Measurements from ENCODE around the gene ALDH1A3. TPM values are rescaled to one million over a fixed set of nuclear protein-coding genes. Genes with fewer than 3 reads are reported as not detected.

ALDH1A3 gene
- total and polyA plus RNA-seq, 4 donors: 0.79 to 8.4 (median 1.4) TPM

- WGBS: 86% methylated on average over 2 of the region's 2 CpGs
- H3K36me3 ChIP-seq (ENCODE audit: control insufficient read depth in 4 of 4, insufficient read depth in 3 of 4, low read depth in 1 of 4, low read length in 3 of 4): no peaks in the 10 kb centered on the region
- H3K27me3 ChIP-seq (ENCODE audit: control insufficient read depth in 4 of 4, insufficient read depth in 4 of 4, low read length in 3 of 4): peaks cover 2 to 10% (median 6%) of the 10 kb centered on the region in 4 donors
Measured at GRCh38 chr15:100875495-100875894, 4.1 kb upstream of the ALDH1A3 start.

More at GRCh38 chr15:100875495-100875894, 4.1 kb upstream of the ALDH1A3 start:
- Histone ChIP-seq H3K4me3 (ENCODE audit: low read depth in 1 of 3, low read length in 3 of 3) (no peak overlapping the region), H3K9me3 (ENCODE audit: control insufficient read depth in 4 of 4, low read length in 3 of 4) (no peaks in the 10 kb centered on the region), H3K4me1 (ENCODE audit: control insufficient read depth in 4 of 4, insufficient read depth in 4 of 4, low read length in 3 of 4) (peaks cover 3 to 14% (median 7%) of the 10 kb centered on the region in 4 donors), H3K9ac (ENCODE audit: low read depth in 1 of 2, low read length in 2 of 2) (no peak overlapping the region), H3K27ac (ENCODE audit: low read depth in 1 of 2, low read length in 2 of 2) (no peak overlapping the region)
- DNase-seq (ENCODE audit: low spot score): no peak
- TF ChIP-seq GABPA (IDR thresholded peaks at IDR 0.05 in 1 of 2, conservative IDR thresholded peaks at IDR 0.05 in 1 of 2) (no peak), ATF3 (IDR thresholded peaks at IDR 0.05) (no peak), ZBTB33 (IDR thresholded peaks at IDR 0.05) (no peak), HNF4A (conservative IDR thresholded peaks at IDR 0.05) (no peak), TAF1 (conservative IDR thresholded peaks at IDR 0.05) (no peak), HNF4G (IDR thresholded peaks at IDR 0.05) (no peak)
- TF ChIP-seq, protein P1, sequence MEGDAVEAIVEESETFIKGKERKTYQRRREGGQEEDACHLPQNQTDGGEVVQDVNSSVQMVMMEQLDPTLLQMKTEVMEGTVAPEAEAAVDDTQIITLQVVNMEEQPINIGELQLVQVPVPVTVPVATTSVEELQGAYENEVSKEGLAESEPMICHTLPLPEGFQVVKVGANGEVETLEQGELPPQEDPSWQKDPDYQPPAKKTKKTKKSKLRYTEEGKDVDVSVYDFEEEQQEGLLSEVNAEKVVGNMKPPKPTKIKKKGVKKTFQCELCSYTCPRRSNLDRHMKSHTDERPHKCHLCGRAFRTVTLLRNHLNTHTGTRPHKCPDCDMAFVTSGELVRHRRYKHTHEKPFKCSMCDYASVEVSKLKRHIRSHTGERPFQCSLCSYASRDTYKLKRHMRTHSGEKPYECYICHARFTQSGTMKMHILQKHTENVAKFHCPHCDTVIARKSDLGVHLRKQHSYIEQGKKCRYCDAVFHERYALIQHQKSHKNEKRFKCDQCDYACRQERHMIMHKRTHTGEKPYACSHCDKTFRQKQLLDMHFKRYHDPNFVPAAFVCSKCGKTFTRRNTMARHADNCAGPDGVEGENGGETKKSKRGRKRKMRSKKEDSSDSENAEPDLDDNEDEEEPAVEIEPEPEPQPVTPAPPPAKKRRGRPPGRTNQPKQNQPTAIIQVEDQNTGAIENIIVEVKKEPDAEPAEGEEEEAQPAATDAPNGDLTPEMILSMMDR (IDR thresholded peaks at IDR 0.05; ENCODE audit: low read depth, low read length, missing input control): no peak
- TF ChIP-seq, protein P2, sequence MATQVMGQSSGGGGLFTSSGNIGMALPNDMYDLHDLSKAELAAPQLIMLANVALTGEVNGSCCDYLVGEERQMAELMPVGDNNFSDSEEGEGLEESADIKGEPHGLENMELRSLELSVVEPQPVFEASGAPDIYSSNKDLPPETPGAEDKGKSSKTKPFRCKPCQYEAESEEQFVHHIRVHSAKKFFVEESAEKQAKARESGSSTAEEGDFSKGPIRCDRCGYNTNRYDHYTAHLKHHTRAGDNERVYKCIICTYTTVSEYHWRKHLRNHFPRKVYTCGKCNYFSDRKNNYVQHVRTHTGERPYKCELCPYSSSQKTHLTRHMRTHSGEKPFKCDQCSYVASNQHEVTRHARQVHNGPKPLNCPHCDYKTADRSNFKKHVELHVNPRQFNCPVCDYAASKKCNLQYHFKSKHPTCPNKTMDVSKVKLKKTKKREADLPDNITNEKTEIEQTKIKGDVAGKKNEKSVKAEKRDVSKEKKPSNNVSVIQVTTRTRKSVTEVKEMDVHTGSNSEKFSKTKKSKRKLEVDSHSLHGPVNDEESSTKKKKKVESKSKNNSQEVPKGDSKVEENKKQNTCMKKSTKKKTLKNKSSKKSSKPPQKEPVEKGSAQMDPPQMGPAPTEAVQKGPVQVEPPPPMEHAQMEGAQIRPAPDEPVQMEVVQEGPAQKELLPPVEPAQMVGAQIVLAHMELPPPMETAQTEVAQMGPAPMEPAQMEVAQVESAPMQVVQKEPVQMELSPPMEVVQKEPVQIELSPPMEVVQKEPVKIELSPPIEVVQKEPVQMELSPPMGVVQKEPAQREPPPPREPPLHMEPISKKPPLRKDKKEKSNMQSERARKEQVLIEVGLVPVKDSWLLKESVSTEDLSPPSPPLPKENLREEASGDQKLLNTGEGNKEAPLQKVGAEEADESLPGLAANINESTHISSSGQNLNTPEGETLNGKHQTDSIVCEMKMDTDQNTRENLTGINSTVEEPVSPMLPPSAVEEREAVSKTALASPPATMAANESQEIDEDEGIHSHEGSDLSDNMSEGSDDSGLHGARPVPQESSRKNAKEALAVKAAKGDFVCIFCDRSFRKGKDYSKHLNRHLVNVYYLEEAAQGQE (IDR thresholded peaks at IDR 0.05): no peak
- TF ChIP-seq, protein P3, sequence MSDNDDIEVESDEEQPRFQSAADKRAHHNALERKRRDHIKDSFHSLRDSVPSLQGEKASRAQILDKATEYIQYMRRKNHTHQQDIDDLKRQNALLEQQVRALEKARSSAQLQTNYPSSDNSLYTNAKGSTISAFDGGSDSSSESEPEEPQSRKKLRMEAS (IDR thresholded peaks at IDR 0.05): no peak
